Stimulated activated CD4-positive, alpha-beta T cell treated with anti-CD3 and anti-CD28 coated beads, Interleukin-2, amount 100 ng/mL, for 24 hours (primary cell): ENCODE data around the gene IFIT1B.
"Not testable (repeated sequence)": the region's sequence is repeated elsewhere in the genome, so short reads cannot be mapped to it uniquely, and the experiment has no call there.

Experiments used
- DNase-seq, 2 donors: peaks; one replicate each; pipeline ENCODE4 v3.0.0-alpha.2; 2020

IFIT1B gene

GRCh38 chr10:89348975-89349374 is 28.9 kb upstream of the IFIT1B start:
- no peak for DNase-seq

GRCh38 chr10:89350631-89351315 is 27.1 kb upstream of the IFIT1B start:
- DNase-seq: not testable (repeated sequence)

- DNase-seq: no peak
Measured at GRCh38 chr10:89351412-89351779, 26.5 kb upstream of the IFIT1B start.

GRCh38 chr10:89351780-89352597 is 25.9 kb upstream of the IFIT1B start:
- no peak for DNase-seq

- DNase-seq: no peak
Measured at GRCh38 chr10:89352802-89353201, 25.1 kb upstream of the IFIT1B start.

GRCh38 chr10:89355394-89355931 is 22.4 kb upstream of the IFIT1B start:
- DNase-seq: no peak

- DNase-seq: no peak
Measured at GRCh38 chr10:89357096-89357495, 20.8 kb upstream of the IFIT1B start.

- DNase-seq: no peak
Measured at GRCh38 chr10:89357975-89358374, 19.9 kb upstream of the IFIT1B start.

GRCh38 chr10:89360157-89360556 is 17.7 kb upstream of the IFIT1B start:
- DNase-seq: no peak

GRCh38 chr10:89362929-89363328 is 14.9 kb upstream of the IFIT1B start:
- DNase-seq: no peak

- no peak for DNase-seq
Measured at GRCh38 chr10:89363729-89364442, 14.0 kb upstream of the IFIT1B start.

- no peak for DNase-seq
Measured at GRCh38 chr10:89364531-89364930, 13.3 kb upstream of the IFIT1B start.

GRCh38 chr10:89367529-89367928 is 10.3 kb upstream of the IFIT1B start:
- no peak for DNase-seq

GRCh38 chr10:89368129-89368528 is 9.7 kb upstream of the IFIT1B start:
- no peak for DNase-seq

GRCh38 chr10:89369156-89370105 is 8.4 kb upstream of the IFIT1B start:
- no peak for DNase-seq

GRCh38 chr10:89371079-89371478 is 6.8 kb upstream of the IFIT1B start:
- no peak for DNase-seq

GRCh38 chr10:89371987-89372386 is 5.9 kb upstream of the IFIT1B start:
- no peak for DNase-seq

GRCh38 chr10:89373916-89374711 is 3.7 kb upstream of the IFIT1B start:
- no peak for DNase-seq

GRCh38 chr10:89374713-89375141 is 3.1 kb upstream of the IFIT1B start:
- no peak for DNase-seq

GRCh38 chr10:89379103-89379502 is 1.2 kb downstream of the IFIT1B start:
- no peak for DNase-seq

GRCh38 chr10:89382757-89383156 is 4.9 kb downstream of the IFIT1B start:
- DNase-seq: no peak
